Caki2 (cell line): ENCODE measurements around the gene KCTD2. TPM values are rescaled to one million over a fixed set of nuclear protein-coding genes. Genes with fewer than 3 reads are reported as not detected.

ENCODE experiments used
- DNase-seq: peaks from one replicate; pipeline ENCODE4 v3.0.0-alpha.2; 2015; ENCODE audit warnings: low read depth
- in situ Hi-C: cut with HindIII; loops from 2 replicates; pipeline ENCODE4 v1.10.0; 2016; ENCODE audit warnings: low sequenced_read_pairs, low pct_unique_long_range_greater_than_20kb, mixed read lengths
- total RNA-seq: library from RNA; depleted of rRNA; stranded (reverse); fragments of >200 nt; shearing (Covaris generic); gene quantifications from 2 replicates; pipeline ENCODE4 v1.2.3, GENCODE V29; 2014; ENCODE audit warnings: low replicate concordance

KCTD2 gene
- total RNA-seq, 1 experiment from 2014 or later, result 17.9 TPM

DNA sequence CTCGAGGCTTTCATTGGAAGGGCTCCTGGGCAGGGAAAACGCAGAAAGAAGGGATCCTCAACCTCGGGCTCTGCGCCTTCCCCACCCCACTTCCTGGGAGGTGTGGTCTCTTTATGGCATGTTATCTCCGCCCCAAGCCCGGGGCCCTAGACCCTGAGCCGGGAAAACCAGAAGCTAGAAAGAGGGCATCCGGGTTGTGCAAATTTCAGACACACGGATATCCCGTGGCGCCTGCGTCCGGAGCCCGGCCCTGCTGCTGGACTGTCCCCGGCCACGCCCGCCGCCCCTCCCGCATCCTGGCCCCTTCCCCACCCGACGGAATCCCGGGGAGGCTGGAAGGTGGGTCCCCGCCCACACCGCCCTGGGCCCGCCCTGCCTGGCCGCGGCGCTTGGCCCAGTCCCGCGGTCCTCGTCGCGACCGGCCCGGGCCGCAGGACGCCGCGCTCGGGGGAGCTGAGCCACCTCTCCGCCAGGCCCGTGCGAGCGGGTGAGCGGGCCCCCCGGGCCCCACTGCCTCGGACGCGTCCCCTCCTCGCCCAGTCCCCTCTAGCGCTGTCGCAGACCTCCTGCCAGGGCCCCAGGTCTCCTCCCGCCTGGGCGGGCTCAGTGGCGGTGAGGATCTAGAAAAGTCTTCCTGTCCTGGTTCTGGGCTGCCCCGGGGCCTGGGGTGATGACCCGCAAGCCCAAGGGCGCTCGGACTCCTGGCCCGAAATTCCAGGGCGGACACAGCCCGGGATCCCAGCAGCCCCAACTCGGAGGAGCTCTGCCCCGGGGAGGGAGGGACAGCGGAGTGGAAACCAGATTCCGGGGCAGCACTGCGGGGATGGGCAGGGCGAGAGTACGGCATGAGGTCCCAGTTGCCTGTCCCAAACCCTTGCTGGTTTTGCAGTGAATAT, 40.8 kb downstream of the KCTD2 start, which contains the start of gene SLC16A5:
TSS of gene SLC16A5 (plus strand) at position 397 of the 896 bp plus-strand sequence. CDS start 5,683 bp downstream, outside the sequence.
- no peak for DNase-seq
- in situ Hi-C loops, result no loop called here

- no peak for DNase-seq
- in situ Hi-C loops, result no loop called here
These were observed 41.7 kb downstream of the KCTD2 start for GRCh38 chr17:75088465-75089417.

DNA sequence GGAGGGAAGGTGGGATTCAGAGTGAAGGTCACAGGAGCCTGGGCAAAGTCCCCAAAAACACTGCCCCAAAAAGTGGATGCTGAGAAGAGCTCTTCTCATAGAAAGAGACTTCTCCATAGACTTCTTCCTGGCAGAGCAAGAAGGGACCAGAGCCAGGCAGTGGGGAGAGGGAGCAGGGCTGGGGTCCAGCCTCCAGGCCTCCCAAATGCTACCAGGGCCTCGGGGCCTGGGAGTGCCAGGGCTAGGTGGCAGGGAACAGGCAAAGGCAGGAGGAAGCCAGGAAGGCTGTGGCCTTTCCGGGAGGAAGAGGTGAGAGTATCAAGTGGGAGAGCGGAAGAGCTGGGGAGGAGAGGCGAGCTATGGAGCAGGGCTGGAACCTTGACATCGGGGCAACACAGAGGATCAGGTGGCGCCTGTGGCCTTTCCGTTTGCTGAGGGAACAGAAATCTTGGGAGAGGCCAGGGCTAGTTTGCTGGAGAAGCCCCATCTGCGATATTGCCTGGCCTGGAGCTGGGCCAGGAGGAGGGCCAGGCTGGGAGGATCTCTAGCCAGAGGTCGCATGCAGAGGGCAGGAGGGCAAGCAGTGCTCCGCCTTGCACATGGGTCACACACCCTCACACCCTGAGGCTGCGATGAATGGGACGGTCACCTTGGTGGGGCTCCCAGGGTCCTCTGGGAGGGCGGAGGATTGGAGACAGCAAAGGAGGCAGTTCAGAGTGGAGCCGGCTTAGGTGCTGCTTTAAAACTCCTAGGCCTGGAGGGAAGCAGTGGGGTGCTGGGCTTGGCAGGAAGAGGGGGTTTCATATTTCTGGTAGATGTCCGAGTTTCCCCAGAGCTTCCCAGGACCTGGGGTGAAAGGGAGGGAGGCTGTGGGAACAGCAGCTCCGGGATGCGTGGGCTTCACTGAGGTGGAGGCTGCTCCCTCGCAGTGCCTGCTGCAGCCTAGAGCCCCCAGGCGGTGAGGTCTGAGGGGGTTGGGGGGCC, 44.1 kb downstream of the KCTD2 start:
- no peak for DNase-seq
- in situ Hi-C loops, result no loop called here

GRCh38 chr17:75091855-75092327, 44.9 kb downstream of the KCTD2 start:
- DNase-seq, result no peak
- in situ Hi-C loops, result no loop called here

GRCh38 chr17:75093548-75094158, 46.6 kb downstream of the KCTD2 start:
- DNase-seq, result no peak
- in situ Hi-C loops, result no loop called here

DNA sequence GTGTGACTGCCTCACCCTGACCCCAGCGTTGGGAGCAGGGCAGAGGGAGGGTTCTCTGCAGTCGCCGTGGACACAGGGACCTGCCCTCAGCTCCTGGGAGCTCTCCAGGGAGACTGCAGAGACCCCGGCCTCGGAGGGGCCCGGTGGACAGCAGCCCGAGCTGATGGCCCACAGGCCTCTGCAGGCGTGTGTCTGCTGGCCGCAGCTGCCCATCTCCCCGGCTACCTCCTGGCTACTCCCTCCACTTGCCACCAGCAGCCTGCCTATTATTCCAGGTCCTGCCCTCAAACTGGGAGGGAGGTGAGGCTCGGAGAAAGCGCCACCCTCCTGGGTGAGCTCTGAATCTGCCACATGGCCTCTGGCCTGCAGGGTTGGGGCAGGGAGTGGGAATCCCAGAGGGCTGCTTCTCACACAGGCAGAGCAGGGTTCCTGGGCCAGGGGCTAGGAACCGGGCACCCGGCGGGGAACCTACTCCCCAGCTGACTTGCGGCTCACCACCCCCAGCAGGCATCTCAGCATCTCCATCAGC, 47.9 kb downstream of the KCTD2 start:
- in situ Hi-C loops, result no loop called here
- no peak for DNase-seq

DNA sequence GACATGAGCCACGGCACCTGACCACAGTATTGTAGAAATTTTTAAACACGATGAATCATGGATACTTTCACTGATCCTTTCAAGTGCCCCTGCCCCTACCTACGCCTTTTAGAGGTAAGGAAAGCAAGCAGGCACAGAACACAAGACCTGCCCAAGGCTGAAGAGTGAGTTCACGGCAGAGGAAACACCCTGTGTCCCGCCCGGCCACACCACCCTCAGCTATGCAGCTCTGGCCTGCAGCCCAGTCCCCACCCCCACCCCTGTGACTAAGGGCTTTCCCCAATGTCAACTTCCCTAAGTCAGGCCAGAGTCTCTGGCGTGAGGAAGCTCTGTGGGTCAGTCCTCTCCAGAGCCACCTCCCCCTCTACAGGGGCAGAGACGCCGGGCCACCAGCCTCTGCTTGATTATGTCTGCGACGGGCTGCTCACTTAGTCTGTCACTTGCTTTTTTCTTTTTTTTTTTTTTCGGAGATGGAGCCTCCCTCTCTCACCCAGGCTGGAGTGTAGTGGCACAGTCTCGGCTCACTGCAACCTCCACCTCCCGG, 49.1 kb downstream of the KCTD2 start:
- in situ Hi-C loops, result no loop called here
- DNase-seq, result peak; percentile 98

DNA sequence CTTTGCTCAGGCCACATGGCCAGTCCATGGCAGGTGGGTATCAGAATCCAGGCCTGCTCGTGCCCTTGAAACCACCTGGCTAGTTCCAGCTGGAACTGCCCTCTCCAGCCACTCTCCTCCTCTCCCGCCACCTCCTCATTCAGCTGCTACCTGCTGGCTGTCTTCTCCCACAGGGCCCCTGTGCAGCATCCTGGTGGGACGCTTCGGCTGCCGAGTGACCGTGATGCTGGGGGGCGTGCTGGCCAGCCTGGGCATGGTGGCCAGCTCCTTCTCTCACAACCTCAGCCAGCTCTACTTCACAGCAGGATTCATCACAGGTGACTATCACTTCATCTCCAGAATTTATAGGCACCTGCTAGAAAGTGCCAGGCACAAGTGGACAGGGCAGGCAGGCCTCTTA, 50.8 kb downstream of the KCTD2 start:
- no peak for DNase-seq
- in situ Hi-C loops, result no loop called here

GRCh38 chr17:75098861-75099260, 51.8 kb downstream of the KCTD2 start:
- DNase-seq, result no peak
- in situ Hi-C loops, result no loop called here

DNA sequence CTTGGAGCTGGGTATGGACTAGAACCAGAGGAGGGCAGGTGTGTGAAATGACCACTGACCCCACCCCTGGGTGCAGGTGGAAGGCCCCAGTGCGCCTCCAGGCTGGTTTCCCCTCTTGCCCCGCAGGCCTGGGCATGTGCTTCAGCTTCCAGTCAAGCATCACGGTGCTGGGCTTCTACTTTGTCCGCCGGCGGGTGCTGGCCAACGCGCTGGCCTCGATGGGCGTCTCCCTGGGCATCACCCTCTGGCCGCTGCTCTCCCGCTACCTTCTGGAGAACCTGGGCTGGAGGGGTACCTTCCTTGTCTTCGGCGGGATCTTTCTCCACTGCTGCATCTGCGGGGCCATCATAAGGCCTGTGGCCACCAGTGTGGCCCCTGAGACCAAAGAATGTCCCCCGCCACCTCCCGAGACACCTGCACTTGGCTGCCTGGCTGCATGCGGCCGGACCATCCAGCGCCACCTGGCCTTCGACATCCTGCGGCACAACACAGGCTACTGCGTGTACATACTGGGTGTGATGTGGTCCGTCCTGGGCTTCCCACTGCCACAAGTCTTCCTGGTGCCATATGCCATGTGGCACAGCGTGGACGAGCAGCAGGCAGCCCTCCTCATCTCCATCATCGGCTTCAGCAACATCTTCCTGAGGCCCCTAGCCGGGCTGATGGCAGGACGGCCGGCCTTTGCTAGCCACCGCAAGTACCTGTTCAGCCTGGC, 53.0 kb downstream of the KCTD2 start:
- in situ Hi-C loops, result no loop called here
- DNase-seq, result no peak

DNA sequence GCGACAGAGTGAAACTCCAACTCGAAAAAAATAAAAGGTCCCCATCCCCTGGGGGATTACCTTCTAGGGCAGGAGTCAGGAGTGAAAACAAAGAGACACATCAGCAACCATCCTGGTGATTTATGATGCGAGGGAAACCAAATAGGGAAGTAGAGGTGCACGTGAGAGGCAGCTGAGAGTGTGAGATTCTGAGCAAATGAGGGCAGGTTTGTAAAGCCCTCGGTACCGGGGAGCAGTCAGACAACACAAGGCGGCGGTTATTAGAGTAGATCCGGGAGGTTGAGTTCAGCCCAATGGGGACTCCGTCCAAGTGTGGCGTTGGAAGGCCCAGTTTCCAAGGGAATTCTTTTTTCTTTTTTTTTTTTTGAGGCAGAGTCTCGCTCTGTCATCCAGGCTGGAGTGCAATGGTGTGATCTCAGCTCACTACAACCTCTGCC, 55.4 kb downstream of the KCTD2 start:
- DNase-seq, result no peak
- in situ Hi-C loops, result no loop called here

DNA sequence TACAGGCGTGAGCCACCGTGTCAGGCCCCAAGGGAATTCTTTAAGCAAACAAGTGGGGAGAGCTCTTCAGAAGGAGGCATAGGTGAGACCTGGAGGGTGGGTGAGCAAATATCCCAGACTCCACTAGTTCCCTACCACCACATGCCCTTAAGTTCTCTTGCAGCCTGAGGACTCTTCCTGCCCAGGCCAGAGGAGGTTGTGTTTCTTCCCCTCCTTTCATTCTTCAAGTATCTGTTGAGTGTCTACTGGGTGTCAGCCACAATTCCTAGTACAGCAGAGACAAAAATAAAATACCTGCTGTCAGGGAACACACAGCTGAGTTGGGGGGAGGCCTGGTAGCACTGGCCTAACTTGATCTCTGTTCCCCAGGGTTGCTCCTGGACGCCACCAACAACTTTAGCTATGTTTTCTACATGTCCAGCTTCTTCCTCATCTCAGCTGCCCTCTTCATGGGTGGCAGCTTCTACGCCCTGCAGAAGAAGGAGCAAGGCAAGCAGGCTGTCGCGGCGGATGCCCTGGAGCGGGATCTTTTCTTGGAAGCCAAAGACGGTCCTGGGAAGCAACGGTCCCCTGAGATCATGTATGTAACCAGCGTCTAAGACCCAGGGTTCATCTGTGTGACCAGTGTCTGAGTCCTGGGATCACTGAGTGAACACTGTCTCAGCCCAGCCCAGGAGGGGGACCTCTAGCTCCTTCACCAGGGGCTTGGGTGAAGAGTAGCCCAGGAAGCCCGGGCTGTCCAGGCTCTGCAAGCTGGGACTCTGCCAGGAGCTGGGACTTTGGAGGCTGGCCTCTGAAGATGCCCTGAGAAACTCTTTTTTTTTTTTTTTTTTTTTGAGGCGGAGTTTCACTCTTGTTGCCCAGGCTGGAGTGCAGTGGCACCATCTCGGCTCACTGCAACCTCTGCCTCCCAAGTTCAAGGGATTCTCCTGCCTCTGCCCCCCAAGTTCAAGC, 56.9 kb downstream of the KCTD2 start:
- no peak for DNase-seq
- in situ Hi-C loops, result no loop called here

GRCh38 chr17:75105126-75106080, 58.4 kb downstream of the KCTD2 start:
- in situ Hi-C loops, result no loop called here
- peak; percentile 79 for DNase-seq

DNA sequence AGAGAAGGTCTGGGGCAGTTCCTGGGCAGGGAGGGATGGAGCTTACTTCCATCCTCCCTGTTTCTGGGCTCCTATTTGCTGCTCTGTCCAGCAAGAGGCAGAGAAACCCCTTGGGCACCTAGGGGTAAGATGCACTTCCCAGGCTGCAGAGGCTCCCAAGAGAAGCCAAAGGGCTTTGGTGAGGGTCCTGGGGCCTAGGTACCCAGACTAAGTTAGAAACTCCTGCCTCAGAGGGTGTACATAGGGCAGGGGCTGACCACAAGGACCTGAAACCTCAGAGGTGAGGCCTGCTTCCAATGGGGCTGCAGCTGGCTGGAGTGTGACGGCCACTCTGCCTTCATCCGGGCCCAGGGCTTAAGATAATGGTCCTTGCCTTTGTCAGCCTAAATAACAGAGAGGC, 61.2 kb downstream of the KCTD2 start:
- DNase-seq, result no peak
- in situ Hi-C loops, result no loop called here
